ENCODE results near the gene TP73. TPM values are rescaled to one million over a fixed set of nuclear protein-coding genes. Genes with fewer than 3 reads are reported as not detected.
A peak's percentile ranks its signal among the peaks of the same experiment; 100 is the strongest.

Gene TP73
- total RNA-seq, 1 donor: under 0.01 TPM

DNA sequence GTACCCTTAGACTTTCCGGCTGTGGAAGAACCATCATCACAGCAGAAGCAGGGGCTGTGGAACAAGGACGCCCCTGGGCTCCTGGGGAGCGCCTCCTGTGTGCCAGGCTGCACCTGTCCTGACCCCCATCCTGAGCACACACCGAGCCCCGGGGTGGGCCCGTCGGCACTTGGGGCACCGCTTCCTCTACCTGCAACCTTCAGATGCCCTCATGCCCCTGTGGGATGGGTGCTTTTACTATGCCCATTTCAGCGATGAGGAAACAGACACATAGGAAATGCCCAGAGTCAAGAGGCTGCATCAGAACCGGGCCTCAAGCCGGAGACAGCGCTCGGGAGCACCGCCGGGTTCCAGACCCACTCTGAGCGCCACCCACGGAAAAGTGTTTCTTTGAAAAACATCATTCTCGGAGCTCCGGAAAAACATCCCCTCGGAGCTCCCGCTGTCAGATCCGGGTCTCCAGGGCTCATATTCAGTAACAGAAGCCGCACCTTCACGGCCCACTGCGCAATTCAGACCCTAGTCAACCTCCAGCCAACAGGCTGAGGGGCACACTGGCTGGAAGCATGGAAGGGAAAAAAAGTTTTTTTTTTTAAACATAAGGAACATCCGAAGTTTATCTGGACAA, 19.5 kb upstream of the TP73 start:
- no peak for DNase-seq (ENCODE audit: low read depth in 2 of 3, low spot score in 2 of 3)

DNA sequence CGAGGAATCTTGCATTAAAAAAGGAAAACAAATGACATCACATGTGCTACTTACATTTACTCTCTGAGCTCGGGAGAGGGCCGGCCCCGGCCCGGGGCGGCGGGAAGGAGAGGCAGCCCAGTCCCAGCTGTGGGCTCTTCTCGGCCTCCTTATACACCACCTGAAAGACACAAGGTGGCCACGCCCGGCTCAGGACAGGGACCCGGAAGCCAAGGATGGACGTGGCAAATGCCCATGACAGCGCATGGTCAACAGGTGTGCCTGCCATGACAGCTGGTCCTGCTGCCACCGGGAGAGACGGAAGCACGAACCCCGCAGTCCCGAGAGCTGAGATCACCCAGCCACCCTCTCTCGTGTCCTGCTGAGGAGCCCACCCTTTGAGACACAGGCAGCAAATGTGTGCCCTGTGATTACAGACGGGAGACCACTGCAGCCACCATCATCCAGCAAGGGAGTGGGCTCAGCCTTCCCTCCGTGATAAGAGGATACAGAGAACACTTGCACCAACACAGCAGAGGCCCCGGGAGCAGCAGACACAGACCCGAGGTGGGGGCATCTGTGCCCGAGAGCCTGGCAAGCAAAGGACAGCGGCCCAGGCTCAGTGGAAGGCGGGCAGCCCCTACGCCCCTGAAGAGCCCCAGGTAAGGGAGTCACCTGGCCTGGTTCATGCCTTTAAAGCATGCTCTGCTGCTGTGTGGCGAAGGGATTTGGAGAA, 18.8 kb upstream of the TP73 start:
- no peak for DNase-seq (ENCODE audit: low read depth in 2 of 3, low spot score in 2 of 3)

GRCh38 chr1:3634059-3634800, 18.1 kb upstream of the TP73 start:
- DNase-seq (ENCODE audit: low read depth in 2 of 3, low spot score in 2 of 3): no peak

- no peak for DNase-seq (ENCODE audit: low read depth in 2 of 3, low spot score in 2 of 3)
Measured at GRCh38 chr1:3636080-3636479, 16.2 kb upstream of the TP73 start.

GRCh38 chr1:3636531-3636930, 15.8 kb upstream of the TP73 start:
- DNase-seq (ENCODE audit: low read depth in 2 of 3, low spot score in 2 of 3): no peak

DNA sequence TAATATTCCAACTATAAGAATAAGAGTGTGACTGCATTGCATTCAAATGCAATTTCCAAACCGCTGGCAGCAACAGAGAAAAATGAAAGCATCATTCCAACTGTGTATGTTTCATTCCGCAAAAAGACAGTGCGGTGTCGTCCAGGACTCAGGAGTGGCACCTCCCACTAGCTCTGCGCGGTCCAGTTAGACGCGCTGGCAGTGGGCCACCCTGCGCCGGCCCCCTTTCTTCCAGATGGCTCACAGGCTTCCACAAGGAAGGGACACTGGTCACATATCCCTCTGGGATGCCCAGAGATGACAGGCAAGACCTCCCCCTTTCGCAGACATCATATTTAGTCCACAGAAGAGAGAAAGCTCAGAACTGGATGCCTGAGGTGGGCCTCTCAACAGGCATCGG, 14.3 kb upstream of the TP73 start:
- DNase-seq (ENCODE audit: low read depth in 2 of 3, low spot score in 2 of 3): no peak

- DNase-seq (ENCODE audit: low read depth in 2 of 3, low spot score in 2 of 3): no peak
Measured at GRCh38 chr1:3638676-3639075, 13.6 kb upstream of the TP73 start.

DNA sequence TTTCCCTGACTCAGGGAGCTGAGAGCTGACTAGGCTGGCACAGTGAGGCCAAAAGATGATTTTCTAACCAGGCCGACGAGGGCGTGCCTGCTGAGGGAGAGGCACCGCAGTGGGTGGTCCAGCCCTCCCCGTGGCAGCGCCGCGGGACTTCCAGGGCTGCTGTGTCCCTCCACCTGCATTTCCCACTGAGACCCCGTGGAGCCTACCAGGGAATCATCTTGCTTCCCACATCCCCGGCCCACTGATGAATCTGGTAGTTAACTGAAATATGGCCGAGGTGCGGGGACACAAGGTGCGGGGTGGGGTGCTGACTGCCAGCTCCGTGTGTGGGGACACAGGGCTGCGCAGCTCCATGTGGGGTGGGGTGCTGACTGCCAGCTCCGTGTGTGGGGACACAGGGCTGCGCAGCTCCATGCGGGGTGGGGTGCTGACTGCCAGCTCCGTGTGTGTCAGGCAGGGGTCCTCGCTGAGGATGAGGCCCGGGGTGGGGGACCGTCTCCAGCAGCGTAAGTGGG, 12.9 kb upstream of the TP73 start:
- DNase-seq (ENCODE audit: low read depth in 2 of 3, low spot score in 2 of 3): no peak

DNA sequence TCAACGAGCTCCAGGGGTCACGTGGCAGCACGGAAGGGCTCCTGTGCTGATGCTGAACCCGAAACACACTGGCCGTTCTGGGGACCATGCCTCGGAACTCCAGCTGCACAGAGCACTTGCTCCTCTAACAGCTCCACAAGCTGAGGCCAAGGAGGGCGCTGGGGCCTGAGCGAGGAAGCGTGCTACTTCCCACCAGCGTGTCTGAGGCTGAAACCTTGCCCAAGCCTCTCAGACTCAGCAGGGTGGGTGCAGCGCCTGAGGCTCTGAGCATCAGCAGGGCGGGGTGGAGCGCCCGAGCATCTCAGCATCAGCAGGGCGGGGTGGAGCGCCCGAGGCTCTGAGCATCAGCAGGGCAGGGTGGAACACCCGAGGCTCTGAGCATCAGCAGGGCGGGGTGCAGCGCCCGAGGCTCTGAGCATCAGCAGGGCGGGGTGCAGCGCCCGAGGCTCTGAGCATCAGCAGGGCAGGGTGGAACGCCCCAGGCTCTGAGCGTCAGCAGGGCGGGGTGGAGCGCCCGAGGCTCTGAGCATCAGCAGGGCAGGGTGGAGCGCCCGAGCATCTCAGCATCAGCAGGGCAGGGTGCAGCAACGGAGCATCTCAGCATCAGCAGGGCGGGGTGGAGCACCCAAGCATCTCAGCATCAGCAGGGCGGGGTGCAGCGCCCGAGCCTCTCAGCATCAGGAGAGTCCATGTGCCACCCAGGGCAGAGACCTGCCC, 12.0 kb upstream of the TP73 start:
- DNase-seq (ENCODE audit: low read depth in 2 of 3, low spot score in 2 of 3): no peak

- DNase-seq (ENCODE audit: low read depth in 2 of 3, low spot score in 2 of 3): no peak
Measured at GRCh38 chr1:3641046-3641760, 11.1 kb upstream of the TP73 start.

DNA sequence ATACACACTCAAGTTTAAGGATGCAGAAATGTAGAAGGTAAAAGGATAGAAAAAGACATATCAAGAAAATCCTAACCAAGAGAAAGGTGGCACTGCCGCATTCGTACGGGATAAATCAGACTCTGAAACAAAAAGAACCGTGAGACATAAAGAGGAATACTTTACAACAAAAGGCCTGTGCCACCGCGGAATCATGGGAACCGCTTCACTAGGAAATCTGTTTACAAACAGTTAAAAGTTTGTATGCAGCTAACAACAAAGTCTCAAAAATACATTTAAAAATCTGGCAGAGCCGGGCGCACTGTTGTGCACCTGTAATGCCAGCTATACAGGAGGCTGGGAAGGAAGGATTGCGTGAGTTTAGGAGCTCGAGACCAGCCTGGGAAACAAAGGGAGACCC, 10.5 kb upstream of the TP73 start:
- DNase-seq (ENCODE audit: low read depth in 2 of 3, low spot score in 2 of 3): no peak

GRCh38 chr1:3642919-3643675, 9.2 kb upstream of the TP73 start:
- DNase-seq (ENCODE audit: low read depth in 2 of 3, low spot score in 2 of 3): no peak

GRCh38 chr1:3644273-3644672, 8.0 kb upstream of the TP73 start:
- no peak for DNase-seq (ENCODE audit: low read depth in 2 of 3, low spot score in 2 of 3)

- DNase-seq (ENCODE audit: low read depth in 2 of 3, low spot score in 2 of 3): no peak
Measured at GRCh38 chr1:3645247-3645646, 7.1 kb upstream of the TP73 start.

- no peak for DNase-seq (ENCODE audit: low read depth in 2 of 3, low spot score in 2 of 3)
Measured at GRCh38 chr1:3645666-3646355, 6.5 kb upstream of the TP73 start.

DNA sequence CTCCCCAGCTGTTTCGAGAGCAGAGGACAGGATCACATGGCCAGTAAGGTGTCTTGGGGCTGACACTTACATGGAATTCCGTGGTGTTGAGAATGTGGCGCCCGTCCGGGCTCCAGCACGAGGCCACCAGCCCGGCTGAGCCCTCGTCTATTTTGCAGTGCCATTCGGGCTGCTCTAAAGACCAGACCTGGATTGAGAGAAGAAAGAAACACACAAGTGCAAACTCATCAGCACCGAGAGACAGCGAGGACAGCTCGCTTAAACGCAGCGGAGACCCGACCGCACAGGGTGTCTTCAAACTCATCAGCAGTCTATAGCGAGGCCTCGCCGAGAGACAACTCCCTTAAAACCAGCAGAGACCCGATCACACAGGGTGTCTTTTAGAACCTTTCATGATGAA, 5.7 kb upstream of the TP73 start:
- no peak for DNase-seq (ENCODE audit: low read depth in 2 of 3, low spot score in 2 of 3)

GRCh38 chr1:3649342-3650247, 2.7 kb upstream of the TP73 start, which contains the start of gene WRAP73:
Gene WRAP73, minus strand, starts transcription at chr1:3650103. Its CDS starts 104 bp downstream, at chr1:3649999.
- peak; percentile 74 to 94 (median 90) for DNase-seq (ENCODE audit: low read depth in 2 of 3, low spot score in 2 of 3)
